HG02884 (cell line): Measurements from ENCODE around the gene CYTH1.

ENCODE experiments used
- ATAC-seq: cut with Tn5 transposase; IDR thresholded peaks from one replicate; pipeline ENCODE4 v1.9.1; 2021; ENCODE audit warnings: mild to moderate bottlenecking, moderate library complexity; ENCODE audit not compliant: unreplicated experiment

The CYTH1 gene

GRCh38 chr17:78738698-78739097 is 43.4 kb downstream of the CYTH1 start:
- no peak for ATAC-seq

DNA sequence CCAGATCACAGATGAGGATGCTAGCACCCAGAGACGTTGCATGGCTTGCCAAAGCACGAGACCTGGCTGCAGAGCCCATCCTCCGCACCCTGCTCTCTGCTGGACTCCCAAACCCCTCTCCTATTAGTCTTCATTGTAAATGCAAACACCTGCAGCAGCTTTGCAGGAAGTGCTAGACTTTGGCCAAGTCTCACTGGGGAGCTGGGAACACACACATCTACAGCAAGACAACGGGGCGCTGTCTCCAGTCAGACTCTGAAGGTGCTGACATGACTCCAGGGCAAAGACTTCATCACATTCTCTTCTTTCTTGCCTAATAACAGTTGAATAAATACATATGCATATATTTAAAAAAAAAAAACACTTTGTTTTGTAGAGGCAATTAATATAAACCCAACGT is 43.8 kb downstream of the CYTH1 start:
- no peak for ATAC-seq

- no peak for ATAC-seq
Measured at GRCh38 chr17:78737332-78737731, 44.7 kb downstream of the CYTH1 start.

DNA sequence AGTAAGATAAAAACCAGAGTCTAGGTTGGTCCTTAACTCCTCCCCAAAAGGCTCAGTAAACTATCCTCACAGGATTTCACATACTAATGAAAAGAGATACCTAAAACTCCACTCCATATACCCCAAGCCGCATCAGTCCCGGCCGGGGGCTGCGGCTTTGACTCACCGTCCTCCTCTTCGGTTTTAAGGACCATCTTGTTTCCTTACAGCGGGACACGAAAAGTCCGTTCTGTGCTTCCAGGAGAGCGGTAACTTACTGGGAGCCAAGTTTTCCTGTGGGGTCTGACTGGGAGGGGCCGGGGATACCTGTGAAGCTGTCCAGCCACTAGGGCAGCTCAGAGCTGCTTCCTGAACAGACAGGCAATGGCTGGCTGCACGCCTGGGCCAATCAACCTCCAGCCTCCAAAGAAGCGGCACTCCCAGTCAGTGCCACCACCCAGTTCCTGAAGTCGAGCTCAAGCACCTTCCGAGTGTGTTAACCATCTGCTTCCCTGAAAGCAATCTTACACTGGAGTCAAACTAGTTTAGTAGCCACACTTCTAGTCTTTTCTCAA is 45.5 kb downstream of the CYTH1 start:
- no peak for ATAC-seq

GRCh38 chr17:78735832-78736525 is 46.1 kb downstream of the CYTH1 start:
- no peak for ATAC-seq

- no peak for ATAC-seq
Measured at GRCh38 chr17:78734793-78735641, 47.1 kb downstream of the CYTH1 start.

- ATAC-seq: no peak
Measured at GRCh38 chr17:78732354-78732753, 49.7 kb downstream of the CYTH1 start.

DNA sequence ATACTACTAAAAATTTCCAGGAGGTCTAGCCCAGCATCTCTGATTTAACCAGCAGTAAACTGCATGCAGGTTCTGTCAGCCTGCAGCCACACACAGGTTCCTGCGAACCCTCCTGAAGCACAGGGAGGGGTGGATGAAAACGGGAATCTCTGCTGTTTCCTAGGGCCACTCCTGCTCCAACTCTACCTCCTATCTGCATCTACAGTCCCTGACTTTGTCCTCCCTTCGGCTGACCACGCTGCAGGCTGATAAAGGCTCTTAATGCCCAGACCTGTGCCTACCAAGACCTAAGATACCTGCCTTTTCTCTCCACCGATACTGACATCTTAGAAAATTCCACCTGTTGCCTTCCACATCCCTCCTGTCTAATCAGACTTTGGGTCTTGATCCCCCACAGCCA is 50.2 kb downstream of the CYTH1 start:
- ATAC-seq: no peak

GRCh38 chr17:78729641-78730040 is 52.4 kb downstream of the CYTH1 start:
- no peak for ATAC-seq

DNA sequence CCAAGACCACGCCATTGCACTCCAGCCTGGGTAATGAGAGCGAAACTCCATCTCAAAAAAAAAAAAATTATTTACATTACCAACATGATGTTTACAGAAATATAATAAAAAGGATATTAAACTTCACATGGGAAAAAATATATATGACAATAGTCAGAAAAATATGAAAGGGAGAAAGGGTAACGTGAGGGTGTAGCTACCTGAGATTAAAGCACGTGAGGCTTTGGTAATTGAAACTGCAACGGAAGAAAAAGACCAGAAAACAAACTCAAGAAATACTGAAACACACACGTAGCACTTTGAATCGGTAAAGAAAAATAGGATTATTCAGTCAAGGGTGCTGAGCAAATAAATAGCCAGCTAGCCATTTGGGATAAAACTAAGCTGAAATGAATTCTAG is 53.6 kb downstream of the CYTH1 start:
- ATAC-seq: no peak

GRCh38 chr17:78727476-78728229 is 54.4 kb downstream of the CYTH1 start:
- no peak for ATAC-seq

DNA sequence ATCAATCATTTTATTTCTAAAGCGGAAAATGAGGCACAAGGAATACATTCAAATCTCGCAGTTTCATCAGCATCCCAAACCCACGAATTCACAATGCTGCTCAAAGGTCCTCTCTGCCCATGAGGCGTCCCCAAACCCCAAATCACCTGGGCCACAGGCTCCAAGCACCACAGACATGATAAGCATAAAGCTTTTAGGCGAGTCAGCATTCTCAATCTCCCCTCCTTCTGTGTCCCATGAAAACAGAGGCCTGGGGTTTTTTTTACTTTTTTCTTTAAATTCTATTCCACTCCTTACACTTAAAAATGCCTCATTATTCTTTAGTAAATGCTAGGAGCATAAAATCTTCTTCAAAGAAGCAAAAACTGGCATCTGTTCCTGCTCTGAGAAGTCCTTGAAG is 55.0 kb downstream of the CYTH1 start:
- no peak for ATAC-seq

- no peak for ATAC-seq
Measured at GRCh38 chr17:78726513-78726912, 55.6 kb downstream of the CYTH1 start.

- no peak for ATAC-seq
Measured at GRCh38 chr17:78725448-78726021, 56.5 kb downstream of the CYTH1 start.

GRCh38 chr17:78724999-78725398 is 57.1 kb downstream of the CYTH1 start:
- no peak for ATAC-seq

- no peak for ATAC-seq
Measured at GRCh38 chr17:78724544-78724943, 57.5 kb downstream of the CYTH1 start.

DNA sequence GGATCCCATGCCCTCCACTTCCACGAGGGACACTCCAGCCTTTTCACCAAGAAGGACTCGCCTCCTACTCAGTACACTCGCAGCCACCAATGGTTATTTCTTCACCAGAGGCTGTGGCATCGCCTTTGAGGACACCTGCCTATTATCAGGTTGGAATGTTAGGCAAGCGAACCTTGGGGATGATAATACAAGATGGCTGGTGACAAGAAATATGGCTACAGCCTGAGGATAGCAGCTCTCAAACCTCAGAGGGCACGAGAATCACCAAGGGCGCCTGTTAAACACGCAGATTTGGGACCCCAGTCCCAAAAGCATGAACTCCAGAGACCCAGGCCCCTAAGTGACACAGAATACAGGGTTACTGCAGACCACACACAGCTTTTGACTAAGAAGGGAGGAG is 58.1 kb downstream of the CYTH1 start:
- no peak for ATAC-seq

DNA sequence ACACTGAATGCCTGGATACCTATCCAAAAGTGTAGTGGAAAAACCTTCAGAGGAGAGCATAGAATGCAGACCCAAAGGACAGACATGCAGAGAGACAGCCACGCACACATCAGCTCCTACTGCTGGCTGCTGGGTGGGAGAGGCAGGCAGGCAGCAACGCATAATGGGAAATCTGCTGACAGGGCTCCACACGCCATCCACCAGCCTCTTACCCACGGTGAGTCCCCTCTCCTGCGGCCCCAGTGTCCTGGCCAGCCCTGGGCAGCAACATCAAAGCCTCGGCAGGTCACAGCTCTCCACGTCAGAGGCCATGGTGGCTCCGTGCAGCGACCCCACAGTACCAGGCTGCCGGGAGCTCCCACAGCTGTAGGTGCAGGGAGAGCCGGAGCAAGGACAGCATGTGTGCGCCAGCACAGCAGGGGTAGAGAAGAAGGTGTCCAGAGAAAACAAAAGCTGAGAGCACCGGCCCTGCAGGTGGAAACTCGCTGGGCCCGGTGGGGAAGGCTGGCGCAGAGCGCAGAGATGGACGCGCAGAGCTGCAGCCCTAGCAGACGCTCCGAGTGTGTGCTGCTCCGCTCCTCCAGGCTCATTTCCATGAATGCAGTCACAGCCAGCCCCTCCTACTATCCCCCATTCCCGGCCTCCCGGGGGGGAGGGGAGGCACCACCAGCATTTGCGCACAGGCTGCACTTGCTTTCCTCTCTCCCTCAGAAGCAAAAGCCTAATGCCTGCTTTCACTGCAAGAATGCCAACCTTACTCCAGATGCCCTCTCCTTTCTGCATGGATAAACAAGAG is 58.9 kb downstream of the CYTH1 start:
- no peak for ATAC-seq

DNA sequence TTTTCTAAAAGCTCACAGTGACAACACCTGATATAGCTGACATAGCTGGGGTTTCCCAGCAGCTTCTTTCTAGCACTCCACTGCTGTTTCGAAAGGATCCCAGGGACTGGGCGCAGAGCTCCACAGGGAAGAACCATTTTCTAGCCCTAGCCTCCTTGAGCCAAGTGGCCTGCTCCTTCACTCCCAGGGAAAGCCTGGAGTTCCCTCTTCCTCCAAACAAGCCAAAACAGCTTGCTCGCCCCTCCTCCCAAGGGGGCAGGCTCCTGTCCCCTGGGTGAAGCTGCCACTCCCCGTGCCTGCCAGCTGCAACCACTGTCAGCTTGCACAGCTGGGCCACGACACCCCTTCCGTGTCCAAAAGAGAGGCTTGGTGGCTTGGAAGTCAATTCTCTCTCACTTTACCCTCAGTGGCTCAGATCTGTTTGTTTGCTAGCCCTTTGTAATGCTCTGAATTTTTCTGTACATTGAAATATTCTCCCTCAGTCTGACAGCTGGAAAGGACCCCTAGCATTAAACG is 59.8 kb downstream of the CYTH1 start:
- no peak for ATAC-seq
